HG02678 (cell line): ENCODE data around the gene GLI1.

Source experiments
- ATAC-seq: cut with Tn5 transposase; IDR thresholded peaks from one replicate; pipeline ENCODE4 v1.9.1; 2021; ENCODE audit warnings: mild to moderate bottlenecking, moderate library complexity; ENCODE audit not compliant: unreplicated experiment

Gene GLI1

GRCh38 chr12:57460468-57460784 is 841 bp downstream of the GLI1 start:
- ATAC-seq = no peak

DNA sequence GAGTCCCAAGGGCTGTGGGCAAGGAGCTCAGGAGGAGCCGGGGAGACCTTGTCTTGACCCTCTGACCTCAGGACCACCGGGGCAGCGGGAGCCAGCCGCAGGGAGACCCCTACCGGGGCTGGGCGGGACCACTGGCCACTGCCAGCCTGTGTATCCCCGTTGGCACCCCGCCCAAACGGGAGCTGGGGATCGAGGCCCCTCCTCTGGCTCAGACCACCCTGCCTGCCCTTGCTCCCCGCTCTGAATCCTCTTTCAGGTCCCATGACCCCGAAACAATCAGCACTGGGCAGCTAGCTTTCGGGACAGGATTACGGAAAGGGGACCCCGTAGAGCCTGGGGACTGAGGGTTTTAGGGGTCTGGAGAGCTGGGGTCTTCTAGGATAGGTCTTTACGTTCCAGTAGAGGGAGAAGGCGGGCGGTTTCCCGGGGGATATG is 1.3 kb downstream of the GLI1 start:
- no peak for ATAC-seq

GRCh38 chr12:57461276-57461916 is 1.8 kb downstream of the GLI1 start:
- ATAC-seq = no peak

GRCh38 chr12:57461917-57462250 is 2.3 kb downstream of the GLI1 start:
- ATAC-seq = no peak

DNA sequence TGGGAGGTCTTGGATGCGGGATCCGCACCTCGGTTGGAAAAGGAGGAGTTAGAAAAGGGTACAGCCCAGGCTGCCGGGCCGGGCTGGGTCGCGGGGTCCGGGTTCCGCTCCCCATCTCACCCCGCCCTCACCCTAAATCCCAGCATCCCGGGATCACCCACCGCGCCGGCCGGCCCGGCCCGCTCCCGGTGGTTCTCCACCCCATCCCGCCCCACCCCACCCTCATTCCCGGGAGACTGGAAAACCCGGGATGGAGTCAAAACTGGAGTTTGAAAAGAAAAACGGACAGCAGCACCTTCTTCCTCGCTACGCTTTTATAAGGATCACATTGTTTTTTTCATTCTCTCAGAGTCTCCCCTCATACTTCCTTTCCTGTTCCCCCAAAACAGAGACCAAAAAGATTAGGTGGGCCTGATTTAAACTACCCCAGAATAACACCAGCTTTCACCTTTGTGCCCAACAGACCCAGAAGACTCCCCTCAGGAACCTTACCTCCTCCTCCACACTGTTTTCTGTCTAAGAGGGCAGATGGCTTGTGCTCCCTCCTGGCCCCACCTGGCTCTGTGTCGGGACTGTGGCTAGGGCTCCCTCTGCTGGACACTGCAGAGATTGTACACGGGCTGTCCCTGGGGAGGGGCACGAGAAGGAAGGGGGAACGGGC is 2.8 kb downstream of the GLI1 start:
- ATAC-seq = peak; percentile 71

GRCh38 chr12:57462912-57463253 is 3.3 kb downstream of the GLI1 start:
- ATAC-seq = no peak

DNA sequence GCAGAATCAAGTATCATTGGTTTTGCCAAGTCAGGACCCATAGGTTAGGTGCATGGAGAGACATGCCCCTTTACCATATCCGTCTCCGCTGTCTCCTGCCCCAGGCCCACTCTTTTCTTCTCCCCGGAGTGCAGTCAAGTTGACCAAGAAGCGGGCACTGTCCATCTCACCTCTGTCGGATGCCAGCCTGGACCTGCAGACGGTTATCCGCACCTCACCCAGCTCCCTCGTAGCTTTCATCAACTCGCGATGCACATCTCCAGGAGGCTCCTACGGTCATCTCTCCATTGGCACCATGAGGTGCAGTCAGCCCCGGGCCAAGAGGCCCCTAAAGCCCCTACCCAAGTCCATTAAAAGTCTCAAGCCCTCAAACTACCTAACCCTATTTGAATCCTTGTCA is 5.0 kb downstream of the GLI1 start:
- ATAC-seq = no peak

- ATAC-seq = no peak
Observed at GRCh38 chr12:57465030-57465746, 5.6 kb downstream of the GLI1 start.

- no peak for ATAC-seq
Observed at GRCh38 chr12:57465747-57466505, 6.3 kb downstream of the GLI1 start.

- no peak for ATAC-seq
Observed at GRCh38 chr12:57467212-57467874, 7.8 kb downstream of the GLI1 start.

- no peak for ATAC-seq
Observed at GRCh38 chr12:57467915-57468314, 8.3 kb downstream of the GLI1 start.

GRCh38 chr12:57469296-57470164 is 9.9 kb downstream of the GLI1 start:
- ATAC-seq = no peak

- ATAC-seq = no peak
Observed at GRCh38 chr12:57470286-57470969, 10.8 kb downstream of the GLI1 start.

DNA sequence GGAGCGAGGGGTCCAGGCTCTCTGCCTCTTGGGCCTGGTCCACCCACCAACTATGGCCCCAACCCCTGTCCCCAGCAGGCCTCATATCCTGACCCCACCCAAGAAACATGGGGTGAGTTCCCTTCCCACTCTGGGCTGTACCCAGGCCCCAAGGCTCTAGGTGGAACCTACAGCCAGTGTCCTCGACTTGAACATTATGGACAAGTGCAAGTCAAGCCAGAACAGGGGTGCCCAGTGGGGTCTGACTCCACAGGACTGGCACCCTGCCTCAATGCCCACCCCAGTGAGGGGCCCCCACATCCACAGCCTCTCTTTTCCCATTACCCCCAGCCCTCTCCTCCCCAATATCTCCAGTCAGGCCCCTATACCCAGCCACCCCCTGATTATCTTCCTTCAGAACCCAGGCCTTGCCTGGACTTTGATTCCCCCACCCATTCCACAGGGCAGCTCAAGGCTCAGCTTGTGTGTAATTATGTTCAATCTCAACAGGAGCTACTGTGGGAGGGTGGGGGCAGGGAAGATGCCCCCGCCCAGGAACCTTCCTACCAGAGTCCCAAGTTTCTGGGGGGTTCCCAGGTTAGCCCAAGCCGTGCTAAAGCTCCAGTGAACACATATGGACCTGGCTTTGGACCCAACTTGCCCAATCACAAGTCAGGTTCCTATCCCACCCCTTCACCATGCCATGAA is 11.5 kb downstream of the GLI1 start:
- no peak for ATAC-seq

DNA sequence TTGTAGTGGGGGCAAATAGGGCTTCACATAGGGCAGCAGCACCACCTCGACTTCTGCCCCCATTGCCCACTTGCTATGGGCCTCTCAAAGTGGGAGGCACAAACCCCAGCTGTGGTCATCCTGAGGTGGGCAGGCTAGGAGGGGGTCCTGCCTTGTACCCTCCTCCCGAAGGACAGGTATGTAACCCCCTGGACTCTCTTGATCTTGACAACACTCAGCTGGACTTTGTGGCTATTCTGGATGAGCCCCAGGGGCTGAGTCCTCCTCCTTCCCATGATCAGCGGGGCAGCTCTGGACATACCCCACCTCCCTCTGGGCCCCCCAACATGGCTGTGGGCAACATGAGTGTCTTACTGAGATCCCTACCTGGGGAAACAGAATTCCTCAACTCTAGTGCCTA is 12.1 kb downstream of the GLI1 start:
- no peak for ATAC-seq

DNA sequence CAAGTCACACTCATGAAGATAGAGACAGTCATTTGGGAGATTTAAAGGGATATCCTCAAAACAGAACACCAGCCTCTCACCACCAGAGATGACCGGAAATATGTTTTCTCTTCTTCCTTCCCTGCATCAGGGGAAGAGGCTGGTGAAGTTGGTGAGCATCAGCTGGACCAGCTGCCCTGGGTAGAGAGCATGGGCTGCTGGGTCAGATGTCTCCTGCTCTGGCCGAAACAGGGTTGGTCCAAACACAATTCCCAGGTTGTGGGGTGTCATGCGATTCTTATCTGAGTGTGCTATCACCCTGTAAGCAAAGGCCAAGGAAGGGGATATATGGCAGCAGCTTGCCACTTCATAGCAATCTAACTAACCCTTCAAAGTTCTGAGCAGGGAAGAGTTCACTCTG is 12.8 kb downstream of the GLI1 start:
- no peak for ATAC-seq

DNA sequence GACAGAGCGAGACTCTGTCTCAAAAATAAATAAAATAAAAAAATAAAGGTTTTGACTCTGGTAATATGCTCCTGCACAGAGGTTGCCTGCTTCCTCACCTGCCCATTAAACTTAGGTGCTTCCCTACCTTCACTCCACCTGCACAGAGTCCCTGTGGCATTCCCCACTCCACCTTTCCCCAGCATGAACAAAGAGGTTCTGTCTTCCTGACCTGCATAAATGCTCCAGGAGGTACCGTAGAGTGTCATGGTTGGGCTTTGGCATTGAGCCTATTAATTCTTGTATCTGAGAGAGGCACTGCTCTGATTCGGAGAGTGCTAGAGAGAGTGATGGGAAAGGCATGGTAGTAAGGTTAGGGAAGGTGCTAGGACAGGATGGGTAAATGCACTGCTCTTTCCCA is 13.8 kb downstream of the GLI1 start:
- no peak for ATAC-seq

- ATAC-seq = no peak
Observed at GRCh38 chr12:57473886-57474285, 14.3 kb downstream of the GLI1 start.

GRCh38 chr12:57474430-57474829 is 14.8 kb downstream of the GLI1 start:
- no peak for ATAC-seq
